ENCODE measurements around the gene LY86. TPM values are rescaled to one million over a fixed set of nuclear protein-coding genes. Genes with fewer than 3 reads are reported as not detected.

The LY86 gene
- total RNA-seq, 3 donors from 2014 or later (not counting 1 experiment from before 2014, with no cell fraction given), result 2.0 to 5.1 (median 2.2) TPM

- Mint-ChIP-seq H3K4me1 (peaks cover 0 to 11% of the 10 kb centered on the region in 2 donors), H3K4me3 (no peak overlapping the region), H3K36me3 (no peaks in the 10 kb centered on the region), H3K27me3 (ENCODE audit: low read depth in 2 of 2) (peaks cover 12 to 15% of the 10 kb centered on the region in 2 donors), H3K27ac (no peak overlapping the region), H3K9me3 (no peaks in the 10 kb centered on the region)
- TF ChIP-seq, protein P1, sequence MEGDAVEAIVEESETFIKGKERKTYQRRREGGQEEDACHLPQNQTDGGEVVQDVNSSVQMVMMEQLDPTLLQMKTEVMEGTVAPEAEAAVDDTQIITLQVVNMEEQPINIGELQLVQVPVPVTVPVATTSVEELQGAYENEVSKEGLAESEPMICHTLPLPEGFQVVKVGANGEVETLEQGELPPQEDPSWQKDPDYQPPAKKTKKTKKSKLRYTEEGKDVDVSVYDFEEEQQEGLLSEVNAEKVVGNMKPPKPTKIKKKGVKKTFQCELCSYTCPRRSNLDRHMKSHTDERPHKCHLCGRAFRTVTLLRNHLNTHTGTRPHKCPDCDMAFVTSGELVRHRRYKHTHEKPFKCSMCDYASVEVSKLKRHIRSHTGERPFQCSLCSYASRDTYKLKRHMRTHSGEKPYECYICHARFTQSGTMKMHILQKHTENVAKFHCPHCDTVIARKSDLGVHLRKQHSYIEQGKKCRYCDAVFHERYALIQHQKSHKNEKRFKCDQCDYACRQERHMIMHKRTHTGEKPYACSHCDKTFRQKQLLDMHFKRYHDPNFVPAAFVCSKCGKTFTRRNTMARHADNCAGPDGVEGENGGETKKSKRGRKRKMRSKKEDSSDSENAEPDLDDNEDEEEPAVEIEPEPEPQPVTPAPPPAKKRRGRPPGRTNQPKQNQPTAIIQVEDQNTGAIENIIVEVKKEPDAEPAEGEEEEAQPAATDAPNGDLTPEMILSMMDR (IDR thresholded peaks at IDR 0.05), result no peak
- H3K4me3 ChIP-seq (ENCODE audit: low read length), result no peak overlapping the region
- intact Hi-C loops (cut with micrococcal nuclease), result no loop called here
- 86% methylated on average over 3 of the region's 5 CpGs for WGBS (ENCODE audit: insufficient coverage)
- H3K36me3 ChIP-seq (ENCODE audit: control insufficient read depth, insufficient read depth, low read length), result no peaks in the 10 kb centered on the region
- H3K4me1 ChIP-seq (ENCODE audit: control insufficient read depth, insufficient read depth, low read length), result no peaks in the 10 kb centered on the region
- ATAC-seq (no peak), DNase-seq (no peak)
- no peaks in the 10 kb centered on the region for H3K9me3 ChIP-seq (ENCODE audit: control insufficient read depth, insufficient read depth, low read length)
- no peak overlapping the region for H3K27ac ChIP-seq (ENCODE audit: low read length)
- no peaks in the 10 kb centered on the region for H3K27me3 ChIP-seq (ENCODE audit: control insufficient read depth, insufficient read depth, low read length)
These were observed 24.4 kb upstream of the LY86 start for GRCh38 chr6:6564154-6564553.

DNA sequence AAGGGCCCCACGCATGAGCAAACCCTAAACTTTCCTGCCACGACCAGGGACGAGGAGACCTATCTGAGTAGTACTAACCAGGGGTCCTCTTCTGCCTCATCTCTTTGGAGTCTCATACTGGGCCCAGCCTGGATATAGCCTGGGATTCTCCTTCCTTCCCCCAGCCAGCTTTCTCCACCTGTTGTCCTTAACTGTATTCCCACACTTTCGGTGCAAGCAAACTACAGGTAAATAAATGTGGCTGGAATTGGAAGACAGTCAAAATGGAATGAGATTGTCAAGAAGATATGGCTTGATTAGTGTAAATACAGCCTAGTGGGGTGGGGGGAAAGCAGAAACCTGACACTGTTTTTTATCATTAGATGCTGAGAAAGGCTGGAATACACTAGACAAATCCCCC lies 23.5 kb upstream of the LY86 start:
- ATAC-seq (no peak), DNase-seq (no peak)
- Histone ChIP-seq H3K27me3 (ENCODE audit: control insufficient read depth, insufficient read depth, low read length) (no peaks in the 10 kb centered on the region), H3K4me1 (ENCODE audit: control insufficient read depth, insufficient read depth, low read length) (no peaks in the 10 kb centered on the region), H3K27ac (ENCODE audit: low read length) (no peak overlapping the region), H3K9me3 (ENCODE audit: control insufficient read depth, insufficient read depth, low read length) (no peaks in the 10 kb centered on the region), H3K36me3 (ENCODE audit: control insufficient read depth, insufficient read depth, low read length) (no peaks in the 10 kb centered on the region), H3K4me3 (ENCODE audit: low read length) (no peak overlapping the region)
- H3K4me3 Mint-ChIP-seq, result no peak overlapping the region
- no peaks in the 10 kb centered on the region for H3K9me3 Mint-ChIP-seq
- peaks cover 14 to 15% of the 10 kb centered on the region in 2 donors for H3K27me3 Mint-ChIP-seq (ENCODE audit: low read depth in 2 of 2)
- WGBS (ENCODE audit: insufficient coverage), result 94% methylated on average over 4 of the region's 4 CpGs
- H3K27ac Mint-ChIP-seq, result no peak overlapping the region
- H3K4me1 Mint-ChIP-seq, result peaks cover 0 to 11% of the 10 kb centered on the region in 2 donors
- intact Hi-C loops (cut with micrococcal nuclease), result no loop called here
- no peaks in the 10 kb centered on the region for H3K36me3 Mint-ChIP-seq
- TF ChIP-seq, protein P1 (IDR thresholded peaks at IDR 0.05), result no peak

GRCh38 chr6:6565488-6565887 lies 23.0 kb upstream of the LY86 start:
- H3K9me3 Mint-ChIP-seq, result no peaks in the 10 kb centered on the region
- H3K9me3 ChIP-seq (ENCODE audit: control insufficient read depth, insufficient read depth, low read length), result no peaks in the 10 kb centered on the region
- intact Hi-C loops (cut with micrococcal nuclease), result no loop called here
- H3K36me3 ChIP-seq (ENCODE audit: control insufficient read depth, insufficient read depth, low read length), result no peaks in the 10 kb centered on the region
- peaks cover 0 to 11% of the 10 kb centered on the region in 2 donors for H3K4me1 Mint-ChIP-seq
- H3K4me1 ChIP-seq (ENCODE audit: control insufficient read depth, insufficient read depth, low read length), result no peaks in the 10 kb centered on the region
- DNase-seq, result no peak
- peaks cover 14 to 15% of the 10 kb centered on the region in 2 donors for H3K27me3 Mint-ChIP-seq (ENCODE audit: low read depth in 2 of 2)
- TF ChIP-seq, protein P1 (IDR thresholded peaks at IDR 0.05), result no peak
- H3K27ac ChIP-seq (ENCODE audit: low read length), result no peak overlapping the region
- H3K4me3 Mint-ChIP-seq, result no peak overlapping the region
- no peak overlapping the region for H3K4me3 ChIP-seq (ENCODE audit: low read length)
- WGBS (ENCODE audit: insufficient coverage), result 93% methylated on average over 3 of the region's 3 CpGs
- no peaks in the 10 kb centered on the region for H3K36me3 Mint-ChIP-seq
- no peaks in the 10 kb centered on the region for H3K27me3 ChIP-seq (ENCODE audit: control insufficient read depth, insufficient read depth, low read length)
- no peak overlapping the region for H3K27ac Mint-ChIP-seq
- no peak for ATAC-seq

DNA sequence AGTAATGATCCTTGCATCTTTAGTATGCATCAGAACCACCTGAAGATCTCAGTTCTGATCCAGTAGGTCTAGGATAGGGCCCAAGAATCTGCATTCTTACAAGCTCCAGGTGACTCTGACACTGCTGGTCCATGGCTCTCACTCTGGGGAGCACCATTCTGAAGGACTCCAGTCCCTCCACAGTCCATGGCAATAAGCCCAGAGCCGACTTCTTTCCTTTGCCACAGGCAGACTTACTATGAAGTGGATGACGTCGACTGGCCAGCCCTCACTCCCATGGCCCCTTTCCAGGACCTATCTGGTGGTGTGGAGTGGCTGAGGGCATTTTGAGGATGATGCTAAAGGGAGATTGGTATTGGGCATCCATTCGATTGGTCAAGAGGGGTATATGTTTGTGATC lies 21.8 kb upstream of the LY86 start:
- Mint-ChIP-seq H3K27me3 (ENCODE audit: low read depth in 2 of 2) (peaks cover 12% of the 10 kb centered on the region in 2 donors), H3K27ac (no peak overlapping the region), H3K36me3 (no peaks in the 10 kb centered on the region), H3K4me3 (no peak overlapping the region), H3K4me1 (peaks cover 0 to 7% of the 10 kb centered on the region in 2 donors), H3K9me3 (no peaks in the 10 kb centered on the region)
- 89% methylated on average over 4 of the region's 4 CpGs for WGBS (ENCODE audit: insufficient coverage)
- H3K4me1 ChIP-seq (ENCODE audit: control insufficient read depth, insufficient read depth, low read length), result no peaks in the 10 kb centered on the region
- TF ChIP-seq, protein P1 (IDR thresholded peaks at IDR 0.05), result no peak
- H3K36me3 ChIP-seq (ENCODE audit: control insufficient read depth, insufficient read depth, low read length), result no peaks in the 10 kb centered on the region
- no peak overlapping the region for H3K27ac ChIP-seq (ENCODE audit: low read length)
- H3K27me3 ChIP-seq (ENCODE audit: control insufficient read depth, insufficient read depth, low read length), result no peaks in the 10 kb centered on the region
- ATAC-seq (no peak), DNase-seq (no peak)
- no peaks in the 10 kb centered on the region for H3K9me3 ChIP-seq (ENCODE audit: control insufficient read depth, insufficient read depth, low read length)
- H3K4me3 ChIP-seq (ENCODE audit: low read length), result no peak overlapping the region
- intact Hi-C loops (cut with micrococcal nuclease), result no loop called here

Measured in natural killer cell (primary cell).